Measurements from ENCODE around the gene ALDH9A1. TPM values are rescaled to one million over a fixed set of nuclear protein-coding genes. Genes with fewer than 3 reads are reported as not detected.

Gene ALDH9A1
- total and polyA plus RNA-seq, 2 of the 4 experiments (the other 2 are of a cell fraction): 43.5 to 43.7 TPM

DNA sequence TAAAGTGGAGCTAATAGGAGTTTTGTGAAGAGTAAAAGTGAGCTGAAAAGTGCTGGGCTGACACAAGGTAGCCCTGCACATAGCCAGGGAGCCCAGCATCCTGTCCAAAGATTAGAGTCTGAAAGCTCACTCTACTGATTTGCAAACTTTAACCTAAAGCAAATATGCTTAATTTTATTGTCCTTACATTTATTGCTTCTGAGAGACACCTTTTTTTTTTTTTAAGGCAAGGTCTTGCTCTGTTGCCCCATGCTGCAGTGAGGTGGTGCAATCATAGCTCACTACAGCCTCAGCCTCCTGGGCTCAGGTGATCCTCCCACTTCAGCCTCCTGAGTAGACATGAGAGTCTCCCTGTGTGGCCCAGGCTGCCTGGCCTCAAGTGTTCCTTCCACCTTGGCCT is 50.8 kb downstream of the ALDH9A1 start:
- Histone ChIP-seq H3K79me1 (ENCODE audit: low read depth in 1 of 2, low read length in 2 of 2) (peaks cover 44 to 71% of the 10 kb centered on the region in 2 experiments), H3K56ac (ENCODE audit: extremely low read depth, insufficient read depth, low read length) (no peak overlapping the region), H2AFZ (replicated peaks; ENCODE audit: low read length, poor library complexity) (no peak overlapping the region), H2BK5ac (ENCODE audit: low read depth, low read length, poor library complexity, severe bottlenecking) (no peak overlapping the region), H4K20me1 (ENCODE audit: insufficient read depth, low read length) (peaks cover 41% of the 10 kb centered on the region), H2AK5ac (ENCODE audit: low read depth, low read length) (no peak overlapping the region), H3K27me3 (ENCODE audit: control insufficient read depth, insufficient read depth, low read length) (no peaks in the 10 kb centered on the region), H3K4ac (ENCODE audit: low read depth, low read length) (no peak overlapping the region), H3K4me3 (ENCODE audit: insufficient read depth, low read depth, low read length) (no peak overlapping the region), H3K14ac (replicated peaks; ENCODE audit: low read depth, low read length) (no peak overlapping the region), H3K18ac (ENCODE audit: low read depth, low read length) (no peak overlapping the region), H4K8ac (ENCODE audit: low read depth in 2 of 2, low read length in 2 of 2) (no peak overlapping the region), H3K23ac (ENCODE audit: low read depth, low read length) (no peak overlapping the region), H3K27ac (ENCODE audit: insufficient read depth, low read length) (no peak overlapping the region), H3K4me1 (ENCODE audit: control insufficient read depth, insufficient read depth, low read length) (no peaks in the 10 kb centered on the region; the same call in 1 of the 2 replicates), H2BK120ac (ENCODE audit: low read depth, low read length) (no peak overlapping the region), H3K9me3 (ENCODE audit: control insufficient read depth, insufficient read depth, low read length) (no peaks in the 10 kb centered on the region), H2BK15ac (ENCODE audit: low read depth, low read length) (no peak overlapping the region), H2BK20ac (ENCODE audit: low read depth, low read length) (no peak overlapping the region), H3K9me1 (ENCODE audit: insufficient read depth, low read length) (peaks cover 13% of the 10 kb centered on the region), H3K36me3 (ENCODE audit: control insufficient read depth, insufficient read depth, low read length) (peaks cover 17% of the 10 kb centered on the region), H4K91ac (ENCODE audit: insufficient read depth, low read depth, low read length) (no peak overlapping the region), H2AK9ac (replicated peaks; ENCODE audit: low read depth, low read length, poor library complexity) (no peak overlapping the region), H3K4me2 (ENCODE audit: low read depth, low read length) (no peak overlapping the region), H3K9ac (ENCODE audit: low read depth, low read length) (no peak overlapping the region), H4K5ac (ENCODE audit: low read depth, low read length) (no peak overlapping the region)
- ChIA-PET CTCF (no interaction called here), POLR2A (ENCODE audit: unreplicated experiment) (no interaction called here)
- no TSS peak for BruUV-seq (replicated peaks)
- TF ChIP-seq, protein P1, sequence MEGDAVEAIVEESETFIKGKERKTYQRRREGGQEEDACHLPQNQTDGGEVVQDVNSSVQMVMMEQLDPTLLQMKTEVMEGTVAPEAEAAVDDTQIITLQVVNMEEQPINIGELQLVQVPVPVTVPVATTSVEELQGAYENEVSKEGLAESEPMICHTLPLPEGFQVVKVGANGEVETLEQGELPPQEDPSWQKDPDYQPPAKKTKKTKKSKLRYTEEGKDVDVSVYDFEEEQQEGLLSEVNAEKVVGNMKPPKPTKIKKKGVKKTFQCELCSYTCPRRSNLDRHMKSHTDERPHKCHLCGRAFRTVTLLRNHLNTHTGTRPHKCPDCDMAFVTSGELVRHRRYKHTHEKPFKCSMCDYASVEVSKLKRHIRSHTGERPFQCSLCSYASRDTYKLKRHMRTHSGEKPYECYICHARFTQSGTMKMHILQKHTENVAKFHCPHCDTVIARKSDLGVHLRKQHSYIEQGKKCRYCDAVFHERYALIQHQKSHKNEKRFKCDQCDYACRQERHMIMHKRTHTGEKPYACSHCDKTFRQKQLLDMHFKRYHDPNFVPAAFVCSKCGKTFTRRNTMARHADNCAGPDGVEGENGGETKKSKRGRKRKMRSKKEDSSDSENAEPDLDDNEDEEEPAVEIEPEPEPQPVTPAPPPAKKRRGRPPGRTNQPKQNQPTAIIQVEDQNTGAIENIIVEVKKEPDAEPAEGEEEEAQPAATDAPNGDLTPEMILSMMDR (conservative IDR thresholded peaks at IDR 0.05; ENCODE audit: low read depth, low read length): no peak
- no peak for TF ChIP-seq CHD1 (IDR thresholded peaks at IDR 0.05; ENCODE audit: low read depth, low read length)
- no peak for TF ChIP-seq CEBPB (IDR thresholded peaks at IDR 0.05; ENCODE audit: low read depth, low read length)
- no peak for TF ChIP-seq MAFK (IDR thresholded peaks at IDR 0.05; ENCODE audit: low read depth, low read length)
- no peak for TF ChIP-seq POLR2A (IDR thresholded peaks at IDR 0.05; ENCODE audit: low read depth, low read length)
- no peak for TF ChIP-seq RFX5 (IDR thresholded peaks at IDR 0.05; ENCODE audit: low read depth, low read length)
- TF ChIP-seq, protein P2, sequence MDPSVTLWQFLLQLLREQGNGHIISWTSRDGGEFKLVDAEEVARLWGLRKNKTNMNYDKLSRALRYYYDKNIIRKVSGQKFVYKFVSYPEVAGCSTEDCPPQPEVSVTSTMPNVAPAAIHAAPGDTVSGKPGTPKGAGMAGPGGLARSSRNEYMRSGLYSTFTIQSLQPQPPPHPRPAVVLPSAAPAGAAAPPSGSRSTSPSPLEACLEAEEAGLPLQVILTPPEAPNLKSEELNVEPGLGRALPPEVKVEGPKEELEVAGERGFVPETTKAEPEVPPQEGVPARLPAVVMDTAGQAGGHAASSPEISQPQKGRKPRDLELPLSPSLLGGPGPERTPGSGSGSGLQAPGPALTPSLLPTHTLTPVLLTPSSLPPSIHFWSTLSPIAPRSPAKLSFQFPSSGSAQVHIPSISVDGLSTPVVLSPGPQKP (IDR thresholded peaks at IDR 0.05; ENCODE audit: borderline replicate concordance, low read depth, low read length): no peak
- TF ChIP-seq BHLHE40 (IDR thresholded peaks at IDR 0.05; ENCODE audit: low read depth, low read length): no peak
- no peak for TF ChIP-seq RAD21 (IDR thresholded peaks at IDR 0.05; ENCODE audit: low read length)
- no peak for TF ChIP-seq NFE2L2 (IDR thresholded peaks at IDR 0.05; ENCODE audit: low read depth, low read length)
- TF ChIP-seq, protein P3, sequence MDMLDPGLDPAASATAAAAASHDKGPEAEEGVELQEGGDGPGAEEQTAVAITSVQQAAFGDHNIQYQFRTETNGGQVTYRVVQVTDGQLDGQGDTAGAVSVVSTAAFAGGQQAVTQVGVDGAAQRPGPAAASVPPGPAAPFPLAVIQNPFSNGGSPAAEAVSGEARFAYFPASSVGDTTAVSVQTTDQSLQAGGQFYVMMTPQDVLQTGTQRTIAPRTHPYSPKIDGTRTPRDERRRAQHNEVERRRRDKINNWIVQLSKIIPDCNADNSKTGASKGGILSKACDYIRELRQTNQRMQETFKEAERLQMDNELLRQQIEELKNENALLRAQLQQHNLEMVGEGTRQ (IDR thresholded peaks at IDR 0.05; ENCODE audit: low read depth, low read length): no peak
- TF ChIP-seq MAZ (IDR thresholded peaks at IDR 0.05; ENCODE audit: borderline replicate concordance, low read depth, low read length): no peak
- no peak for TF ChIP-seq MXI1 (IDR thresholded peaks at IDR 0.05; ENCODE audit: borderline replicate concordance, low read depth, low read length)
- TF ChIP-seq RCOR1 (IDR thresholded peaks at IDR 0.05; ENCODE audit: insufficient replicate concordance, low read length): no peak
- intact Hi-C loops (cut with micrococcal nuclease) (no loop called here), in situ Hi-C loops (cut with MboI; ENCODE audit: low sequenced_read_pairs) (no loop called here), dilution Hi-C loops (cut with HindIII; ENCODE audit: low sequenced_read_pairs, unreplicated experiment) (no loop called here)
- no peak for ATAC-seq (ENCODE audit: low read depth)
- no peak for DNase-seq
